Measurements from ENCODE around the gene NKD2. TPM values are rescaled to one million over a fixed set of nuclear protein-coding genes. Genes with fewer than 3 reads are reported as not detected.
"Not testable (repeated sequence)": the region's sequence is repeated elsewhere in the genome, so short reads cannot be mapped to it uniquely, and the experiment has no call there.

Gene NKD2
- total RNA-seq, 1 experiment from 2014 or later, result 0.57 TPM

DNA sequence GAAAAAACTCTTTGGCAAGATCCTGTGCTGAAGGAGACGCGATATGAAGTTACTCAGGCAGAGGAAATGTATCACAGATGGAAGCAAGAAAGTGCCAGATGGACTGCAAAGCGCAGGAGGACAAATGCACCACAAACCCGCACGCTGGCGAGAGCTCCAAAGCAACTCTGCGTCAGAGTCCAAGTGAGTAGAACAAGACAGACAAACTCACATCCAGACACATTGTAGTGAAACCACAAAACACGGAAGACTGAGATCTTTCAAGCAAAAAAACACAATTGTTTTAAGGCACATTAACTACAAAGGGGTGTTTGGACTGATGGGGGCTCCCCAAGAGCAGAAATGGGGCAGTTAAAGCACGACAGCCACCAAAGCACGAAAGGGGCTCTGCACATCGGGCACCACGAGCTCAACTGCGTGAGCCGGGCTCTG is 39.2 kb upstream of the NKD2 start:
- no peaks in the 10 kb centered on the region for H3K79me2 ChIP-seq (ENCODE audit: low read depth)
- H3K4me3 ChIP-seq, result no peak overlapping the region
- no peaks in the 10 kb centered on the region for H3K4me1 ChIP-seq (replicated peaks; ENCODE audit: insufficient read depth)
- TF ChIP-seq CTCF (conservative IDR thresholded peaks at IDR 0.05) (no peak), EZH2 (IDR thresholded peaks at IDR 0.05; ENCODE audit: low read depth) (no peak)
- ChIA-PET CTCF (no interaction called here), POLR2A (ENCODE audit: unreplicated experiment) (interaction anchor here (0.7 kb wide), 1 partner anchor 339 kb away, joined by 3 read pairs; no protein-coding TSS in a partner anchor)
- no peaks in the 10 kb centered on the region for H3F3A ChIP-seq (ENCODE audit: insufficient read depth, low read depth)
- H3K36me3 ChIP-seq (ENCODE audit: low read depth), result no peaks in the 10 kb centered on the region
- H2AFZ ChIP-seq, result no peak overlapping the region
- H3K9me2 ChIP-seq (ENCODE audit: insufficient read depth), result no peaks in the 10 kb centered on the region
- BruUV-seq (replicated peaks), result no TSS peak
- no peak for DNase-seq
- no peaks in the 10 kb centered on the region for H3K9me3 ChIP-seq (ENCODE audit: insufficient read depth, low read depth)
- H4K20me1 ChIP-seq (ENCODE audit: insufficient read depth), result peaks cover 13% of the 10 kb centered on the region; the same call in 1 of the 2 replicates
- intact Hi-C loops (cut with micrococcal nuclease; ENCODE audit: unreplicated experiment), result no loop called here
- no peak overlapping the region for H3K4me2 ChIP-seq
- H3K27me3 ChIP-seq (ENCODE audit: insufficient read depth, low read depth), result peaks cover 97% of the 10 kb centered on the region
- no peak overlapping the region for H3K27ac ChIP-seq

DNA sequence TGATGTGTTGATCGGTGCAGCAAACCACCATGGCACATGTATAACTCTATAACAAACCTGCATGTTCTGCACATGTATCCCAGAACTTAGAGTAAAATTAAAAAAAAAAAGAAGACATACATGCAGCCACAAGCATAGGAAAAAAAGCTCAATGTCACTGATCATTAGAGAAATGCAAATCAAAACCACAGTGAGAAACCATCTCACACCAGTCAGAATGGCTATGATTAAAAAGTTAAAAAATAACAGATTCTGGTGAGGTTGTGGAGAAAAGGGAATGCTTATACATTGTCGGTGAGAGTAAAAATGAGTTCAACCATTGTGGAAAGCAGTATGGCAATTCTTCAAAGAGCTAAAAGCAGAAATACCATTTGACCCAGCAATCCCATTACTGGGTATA is 36.0 kb upstream of the NKD2 start:
- H3K79me2 ChIP-seq (ENCODE audit: low read depth); H3K9me3 ChIP-seq (ENCODE audit: insufficient read depth, low read depth); DNase-seq; H3K9me2 ChIP-seq (ENCODE audit: insufficient read depth); H3K4me3 ChIP-seq; H3F3A ChIP-seq (ENCODE audit: insufficient read depth, low read depth); POLR2A ChIA-PET (ENCODE audit: unreplicated experiment); H3K27ac ChIP-seq; H3K4me1 ChIP-seq (replicated peaks; ENCODE audit: insufficient read depth); intact Hi-C loops (cut with micrococcal nuclease; ENCODE audit: unreplicated experiment); H3K36me3 ChIP-seq (ENCODE audit: low read depth); H3K4me2 ChIP-seq; BruUV-seq (replicated peaks); H2AFZ ChIP-seq: not testable (repeated sequence)
- CTCF ChIA-PET, result interaction anchor here (0.6 kb wide), 1 partner anchor 536 kb away, joined by 3 read pairs; no protein-coding TSS in a partner anchor
- H3K27me3 ChIP-seq (ENCODE audit: insufficient read depth, low read depth), result peaks cover 90% of the 10 kb centered on the region
- H4K20me1 ChIP-seq (ENCODE audit: insufficient read depth), result peaks cover 13% of the 10 kb centered on the region; the same call in 1 of the 2 replicates

GRCh38 chr5:976849-977751 is 31.5 kb upstream of the NKD2 start:
- no peaks in the 10 kb centered on the region for H3K36me3 ChIP-seq (ENCODE audit: low read depth)
- ChIA-PET POLR2A (ENCODE audit: unreplicated experiment) (no interaction called here), CTCF (interaction anchor here (0.5 kb wide), 1 partner anchor 194 kb away, joined by 3 read pairs; no protein-coding TSS in a partner anchor)
- no peak overlapping the region for H3K4me3 ChIP-seq
- H3K79me2 ChIP-seq (ENCODE audit: low read depth), result no peaks in the 10 kb centered on the region
- no peaks in the 10 kb centered on the region for H3K9me3 ChIP-seq (ENCODE audit: insufficient read depth, low read depth)
- no peaks in the 10 kb centered on the region for H3K9me2 ChIP-seq (ENCODE audit: insufficient read depth)
- no peaks in the 10 kb centered on the region for H3K4me1 ChIP-seq (replicated peaks; ENCODE audit: insufficient read depth)
- TF ChIP-seq EZH2 (IDR thresholded peaks at IDR 0.05; ENCODE audit: low read depth), result no peak
- TF ChIP-seq CTCF (conservative IDR thresholded peaks at IDR 0.05), result no peak
- BruUV-seq (replicated peaks), result no TSS peak
- H3K27me3 ChIP-seq (ENCODE audit: insufficient read depth, low read depth), result peaks cover 85% of the 10 kb centered on the region
- no peak overlapping the region for H2AFZ ChIP-seq
- intact Hi-C loops (cut with micrococcal nuclease; ENCODE audit: unreplicated experiment), result no loop called here
- no peaks in the 10 kb centered on the region for H3F3A ChIP-seq (ENCODE audit: insufficient read depth, low read depth)
- H3K4me2 ChIP-seq, result no peak overlapping the region
- DNase-seq, result no peak
- no peaks in the 10 kb centered on the region for H4K20me1 ChIP-seq (ENCODE audit: insufficient read depth)
- no peak overlapping the region for H3K27ac ChIP-seq
